ENCODE data around the gene C2CD3. TPM values are rescaled to one million over a fixed set of nuclear protein-coding genes. Genes with fewer than 3 reads are reported as not detected.
"Not testable (repeated sequence)": the region's sequence is repeated elsewhere in the genome, so short reads cannot be mapped to it uniquely, and the experiment has no call there.

The C2CD3 gene
- total RNA-seq, 4 donors from 2014 or later: 28.2 to 46.9 (median 35.1) TPM

DNA sequence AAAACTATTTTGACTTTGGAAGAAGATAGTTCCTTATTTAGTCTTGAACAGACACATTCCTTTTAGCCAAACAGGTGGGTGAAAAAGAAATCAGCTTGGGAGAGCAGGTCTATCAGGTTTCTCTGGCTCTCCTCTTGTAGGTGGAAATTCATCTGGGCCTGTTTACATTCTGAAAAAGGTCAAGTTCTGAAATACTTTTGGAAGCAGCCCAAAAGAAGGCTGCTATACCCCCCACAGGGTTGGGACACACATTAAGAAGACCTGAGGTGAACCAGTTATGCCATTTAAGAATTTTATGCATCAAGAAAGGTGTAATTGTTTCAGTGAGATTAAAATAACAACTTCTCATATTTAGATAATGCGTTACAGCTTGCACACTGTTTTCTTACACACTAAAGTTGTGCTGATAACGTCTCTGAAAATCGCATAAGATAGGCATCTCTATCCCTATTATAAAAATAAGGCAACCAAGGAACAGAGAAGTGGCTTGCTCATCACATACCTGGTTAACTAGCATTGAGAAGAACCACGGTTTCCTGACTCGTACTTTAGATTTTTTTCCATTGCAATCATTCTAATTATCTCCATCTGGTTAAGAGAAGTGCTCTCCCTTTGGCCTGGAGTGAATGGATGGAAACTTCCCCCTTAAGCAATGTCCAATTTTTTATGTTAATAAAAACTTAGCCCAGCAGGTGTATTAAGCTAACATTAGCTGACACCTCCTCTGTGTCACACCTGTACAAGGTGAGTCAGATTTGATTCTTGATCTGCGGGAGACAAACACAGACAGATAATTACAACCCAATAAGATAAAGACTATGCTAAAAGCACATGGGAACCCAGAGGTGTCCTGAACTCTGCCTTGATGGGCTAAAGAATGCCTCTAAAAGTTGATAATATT lies 101.4 kb downstream of the C2CD3 start:
- WGBS, 2 donors: 78 to 88% methylated on average over 6 of the region's 6 CpGs
- no peak overlapping the region for H3K4me3 ChIP-seq
- no peak overlapping the region for H3K27ac ChIP-seq
- TF ChIP-seq POLR2A (IDR thresholded peaks at IDR 0.05): no peak
- TF ChIP-seq, protein P1, sequence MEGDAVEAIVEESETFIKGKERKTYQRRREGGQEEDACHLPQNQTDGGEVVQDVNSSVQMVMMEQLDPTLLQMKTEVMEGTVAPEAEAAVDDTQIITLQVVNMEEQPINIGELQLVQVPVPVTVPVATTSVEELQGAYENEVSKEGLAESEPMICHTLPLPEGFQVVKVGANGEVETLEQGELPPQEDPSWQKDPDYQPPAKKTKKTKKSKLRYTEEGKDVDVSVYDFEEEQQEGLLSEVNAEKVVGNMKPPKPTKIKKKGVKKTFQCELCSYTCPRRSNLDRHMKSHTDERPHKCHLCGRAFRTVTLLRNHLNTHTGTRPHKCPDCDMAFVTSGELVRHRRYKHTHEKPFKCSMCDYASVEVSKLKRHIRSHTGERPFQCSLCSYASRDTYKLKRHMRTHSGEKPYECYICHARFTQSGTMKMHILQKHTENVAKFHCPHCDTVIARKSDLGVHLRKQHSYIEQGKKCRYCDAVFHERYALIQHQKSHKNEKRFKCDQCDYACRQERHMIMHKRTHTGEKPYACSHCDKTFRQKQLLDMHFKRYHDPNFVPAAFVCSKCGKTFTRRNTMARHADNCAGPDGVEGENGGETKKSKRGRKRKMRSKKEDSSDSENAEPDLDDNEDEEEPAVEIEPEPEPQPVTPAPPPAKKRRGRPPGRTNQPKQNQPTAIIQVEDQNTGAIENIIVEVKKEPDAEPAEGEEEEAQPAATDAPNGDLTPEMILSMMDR (IDR thresholded peaks at IDR 0.05): no peak
- TF ChIP-seq EP300 (IDR thresholded peaks at IDR 0.05): no peak
- H3K9me3 ChIP-seq: no peaks in the 10 kb centered on the region
- peaks cover 0 to 45% (median 0%) of the 10 kb centered on the region in 3 donors for H3K36me3 ChIP-seq
- DNase-seq (ENCODE audit: low spot score in 2 of 2): no peak
- no peaks in the 10 kb centered on the region for H3K27me3 ChIP-seq
- peaks cover 0 to 13% (median 0%) of the 10 kb centered on the region in 4 donors for H3K4me1 ChIP-seq

DNA sequence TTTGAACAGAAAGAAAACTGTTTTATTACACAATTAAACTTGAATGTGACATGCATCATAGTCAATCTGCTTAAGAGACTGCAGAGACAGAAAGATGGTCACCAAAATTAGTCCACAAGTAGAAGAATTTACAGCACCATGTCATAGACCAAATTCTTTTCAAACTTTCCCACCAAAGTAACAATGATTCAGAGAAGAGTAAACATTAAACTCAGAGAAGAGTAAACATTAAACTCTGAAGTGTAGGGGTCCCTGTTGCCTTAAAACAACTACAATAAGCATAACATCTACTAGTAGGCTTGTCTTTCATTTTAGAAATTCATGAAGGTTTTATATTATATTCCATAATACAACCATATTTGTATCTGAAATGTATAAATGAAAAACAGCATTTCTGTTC lies 104.1 kb downstream of the C2CD3 start:
- Histone ChIP-seq H3K4me1 (peaks cover 0 to 13% (median 0%) of the 10 kb centered on the region in 4 donors), H3K36me3 (peaks cover 0 to 29% (median 0%) of the 10 kb centered on the region in 3 donors)
- H3K27me3 ChIP-seq; H3K4me3 ChIP-seq; DNase-seq (ENCODE audit: low spot score in 2 of 2); H3K9me3 ChIP-seq; H3K27ac ChIP-seq: not testable (repeated sequence)

DNA sequence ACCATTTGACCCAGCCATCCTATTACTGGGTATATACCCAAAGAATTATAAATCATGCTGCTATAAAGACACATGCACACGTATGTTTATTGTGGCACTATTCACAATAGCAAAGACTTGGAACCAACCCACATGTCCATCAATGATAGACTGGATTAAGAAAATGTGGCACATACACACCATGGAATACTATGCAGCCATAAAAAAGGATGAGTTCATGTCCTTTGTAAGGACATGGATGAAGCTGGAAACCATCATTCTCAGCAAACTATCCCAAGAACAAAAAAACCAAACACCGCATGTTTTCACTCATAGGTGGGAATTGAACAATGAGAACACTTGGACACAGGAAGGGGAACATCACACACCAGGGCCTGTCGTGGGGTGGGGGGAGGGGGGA lies 105.3 kb downstream of the C2CD3 start:
- H3K4me1 ChIP-seq; H3K27me3 ChIP-seq; DNase-seq (ENCODE audit: low spot score in 2 of 2); H3K27ac ChIP-seq; H3K4me3 ChIP-seq; H3K9me3 ChIP-seq: not testable (repeated sequence)
- H3K36me3 ChIP-seq: peaks cover 0 to 29% (median 0%) of the 10 kb centered on the region in 3 donors
- WGBS, 2 donors: 94 to 100% methylated on average over 3 of the region's 3 CpGs

DNA sequence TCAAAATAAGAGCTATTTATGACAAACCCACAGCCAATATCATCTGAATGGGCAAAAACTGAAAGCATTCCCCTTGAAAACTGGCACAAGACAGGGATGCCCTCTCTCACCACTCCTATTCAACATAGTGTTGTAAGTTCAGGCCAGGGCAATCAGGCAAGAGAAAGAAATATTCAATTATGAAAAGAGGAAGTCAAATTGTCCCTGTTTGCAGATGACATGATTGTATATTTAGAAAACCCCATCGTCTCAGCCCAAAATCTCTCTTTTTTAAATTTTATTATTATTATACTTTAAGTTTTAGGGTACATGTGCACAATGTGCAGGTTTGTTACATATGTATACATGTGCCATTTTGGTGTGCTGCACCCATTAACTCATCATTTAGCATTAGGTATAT lies 107.2 kb downstream of the C2CD3 start:
- H3K27ac ChIP-seq; H3K9me3 ChIP-seq; H3K4me3 ChIP-seq; H3K4me1 ChIP-seq; DNase-seq (ENCODE audit: low spot score in 2 of 2); H3K27me3 ChIP-seq: not testable (repeated sequence)
- H3K36me3 ChIP-seq: peaks cover 0 to 29% (median 0%) of the 10 kb centered on the region in 3 donors
- WGBS, 2 donors: 75 to 81% methylated on average over 1 of the region's 1 CpG

DNA sequence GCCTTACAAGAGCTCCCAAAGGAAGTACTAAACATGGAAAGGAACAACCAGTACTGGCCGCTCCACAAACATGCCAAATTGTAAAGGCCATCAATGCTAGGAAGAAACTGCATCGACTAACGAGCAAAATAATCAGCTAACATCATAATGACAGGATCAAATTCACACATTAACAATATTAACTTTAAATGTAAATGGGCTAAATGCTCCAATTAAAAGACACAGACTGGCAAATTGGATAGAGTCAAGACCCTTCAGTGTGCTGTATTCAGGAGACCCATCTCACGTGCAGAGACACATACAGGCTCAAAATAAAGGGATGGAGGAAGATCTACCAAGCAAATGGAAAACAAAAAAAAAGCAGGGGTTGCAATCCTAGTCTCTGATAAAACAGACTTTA lies 109.2 kb downstream of the C2CD3 start:
- H3K27ac ChIP-seq; H3K27me3 ChIP-seq; DNase-seq (ENCODE audit: low spot score in 2 of 2); H3K4me3 ChIP-seq; H3K4me1 ChIP-seq; H3K9me3 ChIP-seq: not testable (repeated sequence)
- H3K36me3 ChIP-seq: peaks cover 0 to 17% (median 0%) of the 10 kb centered on the region in 3 donors
- 98% methylated on average over 4 of the region's 4 CpGs for WGBS, 2 donors

DNA sequence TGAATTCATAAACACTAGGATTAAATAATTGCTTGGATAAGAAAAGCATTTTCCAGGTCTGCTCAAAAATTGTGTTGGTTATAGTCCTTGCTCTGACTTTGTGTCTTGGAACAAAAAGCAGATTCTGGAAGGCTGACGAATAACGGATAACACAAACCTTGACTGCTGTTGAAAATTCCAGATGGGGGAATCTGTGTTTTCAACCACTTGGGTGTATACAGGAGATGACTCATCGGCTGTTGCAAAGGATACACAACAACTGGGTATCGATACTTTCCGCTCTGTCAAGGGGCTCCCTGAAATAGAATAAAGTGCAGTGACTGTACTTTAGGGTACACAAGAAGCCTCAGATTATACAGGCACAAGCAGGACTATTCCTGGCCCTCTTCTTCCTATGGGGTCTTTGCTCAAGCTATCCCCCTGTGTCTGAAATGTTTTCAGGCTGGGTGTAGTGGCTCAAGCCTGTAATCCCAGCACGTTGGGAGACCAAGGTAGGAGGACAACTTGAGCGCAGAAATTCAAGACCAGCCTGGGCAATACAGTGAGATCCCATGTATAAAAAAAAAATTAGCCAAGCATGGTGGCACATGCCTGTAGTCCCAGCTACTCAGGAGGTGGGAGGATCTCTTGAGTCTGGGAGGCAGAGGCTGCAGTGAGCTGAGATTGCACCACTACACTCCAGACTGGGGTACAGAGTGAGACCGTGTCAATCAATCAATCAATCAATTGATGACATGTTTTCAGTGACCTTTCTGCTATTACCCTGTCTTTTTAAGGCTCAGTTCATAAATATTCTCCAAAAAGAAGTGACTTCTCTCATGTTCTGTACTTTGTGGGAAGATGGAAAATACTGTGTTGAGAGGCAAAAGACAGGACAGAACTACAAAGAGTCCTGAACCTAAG lies 113.3 kb downstream of the C2CD3 start:
- peaks cover 0 to 55% (median 0%) of the 10 kb centered on the region in 3 donors for H3K36me3 ChIP-seq
- H3K27ac ChIP-seq: no peak overlapping the region
- H3K4me1 ChIP-seq: no peaks in the 10 kb centered on the region
- WGBS, 2 donors: 86 to 94% methylated on average over 8 of the region's 8 CpGs
- no peaks in the 10 kb centered on the region for H3K27me3 ChIP-seq
- TF ChIP-seq POLR2A (IDR thresholded peaks at IDR 0.05): no peak
- TF ChIP-seq, protein P1 (IDR thresholded peaks at IDR 0.05): no peak
- H3K4me3 ChIP-seq: no peak overlapping the region
- DNase-seq (ENCODE audit: low spot score in 2 of 2): no peak
- no peaks in the 10 kb centered on the region for H3K9me3 ChIP-seq

DNA sequence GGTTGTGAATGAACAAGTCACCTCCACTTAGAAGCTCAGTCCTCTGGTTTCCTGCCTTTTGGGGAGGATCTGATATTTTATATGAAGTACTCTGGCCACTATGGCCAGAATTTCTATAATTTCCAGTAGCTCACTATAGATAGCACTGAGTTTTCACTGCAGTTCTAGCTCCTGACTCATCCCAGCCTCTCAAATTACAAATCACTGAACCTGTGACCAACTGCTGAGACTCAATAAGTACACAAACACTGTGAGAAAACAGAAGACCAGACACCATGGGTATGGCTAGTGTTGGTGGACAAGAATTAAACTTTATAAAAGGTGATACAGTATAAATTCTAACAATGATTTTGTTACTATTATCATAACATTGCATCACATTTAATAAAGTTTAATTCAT lies 114.9 kb downstream of the C2CD3 start:
- no peak for TF ChIP-seq POLR2A (IDR thresholded peaks at IDR 0.05)
- TF ChIP-seq, protein P1 (IDR thresholded peaks at IDR 0.05): no peak
- no peak for TF ChIP-seq EP300 (IDR thresholded peaks at IDR 0.05)
- Histone ChIP-seq H3K4me3 (no peak overlapping the region), H3K9me3 (no peaks in the 10 kb centered on the region), H3K4me1 (no peaks in the 10 kb centered on the region), H3K27ac (no peak overlapping the region), H3K27me3 (no peaks in the 10 kb centered on the region), H3K36me3 (peaks cover 0 to 66% (median 0%) of the 10 kb centered on the region in 3 donors)
- no peak for DNase-seq (ENCODE audit: low spot score in 2 of 2)

Data from tibial nerve (tissue), 4 donors.